Duodenal mucosa (tissue), 2 donors: ENCODE measurements around the gene GKAP1.
"Not testable (repeated sequence)": the region's sequence is repeated elsewhere in the genome, so short reads cannot be mapped to it uniquely, and the experiment has no call there.

Experiments used
- H3K27ac ChIP-seq: one replicate; pipeline ENCODE4 v1.7.0; 2013; ENCODE audit warnings: low read depth, low read length
- H3K27me3 ChIP-seq, 2 donors: one replicate each; pipeline ENCODE4 v1.7.0; 2013; ENCODE audit warnings: low read length in 2 of 2, control low read depth in 1 of 2; ENCODE audit not compliant: insufficient read depth in 2 of 2, control insufficient read depth in 1 of 2
- H3K36me3 ChIP-seq, 2 donors: one replicate each; pipeline ENCODE4 v1.7.0; 2013; ENCODE audit warnings: low read length in 2 of 2, control low read depth in 1 of 2; ENCODE audit not compliant: insufficient read depth in 2 of 2, control insufficient read depth in 1 of 2
- H3K4me1 ChIP-seq, 2 donors: one replicate each; pipeline ENCODE4 v1.7.0; 2013; ENCODE audit warnings: low read length in 2 of 2, control low read depth in 1 of 2; ENCODE audit not compliant: insufficient read depth in 2 of 2, control insufficient read depth in 1 of 2
- H3K4me3 ChIP-seq, 2 donors: one replicate each; pipeline ENCODE4 v1.7.0; 2013; ENCODE audit warnings: low read length in 2 of 2, low read depth in 1 of 2
- H3K9ac ChIP-seq, 2 donors: one replicate each; pipeline ENCODE4 v1.7.0; 2013; ENCODE audit warnings: low read length in 2 of 2, low read depth in 1 of 2
- H3K9me3 ChIP-seq, 2 donors: one replicate each; pipeline ENCODE4 v1.7.0; 2013; ENCODE audit warnings: low read length in 2 of 2, control low read depth in 1 of 2; ENCODE audit not compliant: control insufficient read depth in 1 of 2

Gene GKAP1

GRCh38 chr9:83817356-83818278 is at the start of gene GKAP1:
Gene GKAP1, minus strand, starts transcription at chr9:83817769. Its CDS starts 11,252 bp downstream, at chr9:83806517.
- H3K9me3 ChIP-seq, H3K4me1 ChIP-seq, H3K36me3 ChIP-seq, H3K27me3 ChIP-seq: not testable (repeated sequence)
- H3K9ac ChIP-seq: peak within 1 kb of the TSS; percentile 48 to 64
- peak within 1 kb of the TSS; percentile 62 for H3K27ac ChIP-seq
- peak within 1 kb of the TSS; percentile 56 to 62 for H3K4me3 ChIP-seq

GRCh38 chr9:83849895-83850294 is 32.3 kb upstream of the GKAP1 start:
- H3K27ac ChIP-seq, H3K4me3 ChIP-seq, H3K9me3 ChIP-seq, H3K9ac ChIP-seq, H3K4me1 ChIP-seq, H3K27me3 ChIP-seq: not testable (repeated sequence)
- peaks cover 0 to 12% of the 10 kb centered on the region in 2 donors for H3K36me3 ChIP-seq

GRCh38 chr9:83837070-83837643 is 19.6 kb upstream of the GKAP1 start:
- not testable (repeated sequence) for H3K4me1 ChIP-seq, H3K27me3 ChIP-seq, H3K27ac ChIP-seq, H3K9ac ChIP-seq, H3K9me3 ChIP-seq, H3K36me3 ChIP-seq, H3K4me3 ChIP-seq

GRCh38 chr9:83830426-83831071 is 13.0 kb upstream of the GKAP1 start:
- not testable (repeated sequence) for H3K27me3 ChIP-seq, H3K36me3 ChIP-seq, H3K4me3 ChIP-seq, H3K9ac ChIP-seq, H3K27ac ChIP-seq, H3K9me3 ChIP-seq, H3K4me1 ChIP-seq

GRCh38 chr9:83824986-83825623 is 7.5 kb upstream of the GKAP1 start:
- not testable (repeated sequence) for H3K36me3 ChIP-seq, H3K9ac ChIP-seq, H3K9me3 ChIP-seq, H3K27ac ChIP-seq, H3K4me1 ChIP-seq, H3K4me3 ChIP-seq, H3K27me3 ChIP-seq

- H3K9me3 ChIP-seq, H3K4me1 ChIP-seq, H3K27me3 ChIP-seq, H3K36me3 ChIP-seq: not testable (repeated sequence)
- peak overlapping the region; percentile 48 to 64 for H3K9ac ChIP-seq
- peak overlapping the region; percentile 35 to 59 for H3K4me3 ChIP-seq
- peak overlapping the region; percentile 62 for H3K27ac ChIP-seq
These were observed 586 bp downstream of the GKAP1 start for GRCh38 chr9:83817011-83817355.

GRCh38 chr9:83815120-83815519 is 2.4 kb downstream of the GKAP1 start:
- not testable (repeated sequence) for H3K9me3 ChIP-seq, H3K27ac ChIP-seq, H3K27me3 ChIP-seq, H3K9ac ChIP-seq, H3K4me3 ChIP-seq, H3K36me3 ChIP-seq, H3K4me1 ChIP-seq

GRCh38 chr9:83809213-83809612 is 8.4 kb downstream of the GKAP1 start:
- not testable (repeated sequence) for H3K36me3 ChIP-seq, H3K9ac ChIP-seq, H3K27ac ChIP-seq, H3K4me1 ChIP-seq, H3K9me3 ChIP-seq, H3K27me3 ChIP-seq, H3K4me3 ChIP-seq

- H3K36me3 ChIP-seq, H3K27ac ChIP-seq, H3K9me3 ChIP-seq, H3K9ac ChIP-seq, H3K4me3 ChIP-seq, H3K27me3 ChIP-seq, H3K4me1 ChIP-seq: not testable (repeated sequence)
These were observed 13.1 kb downstream of the GKAP1 start for GRCh38 chr9:83804454-83804853.

- H3K36me3 ChIP-seq, H3K4me3 ChIP-seq, H3K27me3 ChIP-seq, H3K4me1 ChIP-seq, H3K27ac ChIP-seq, H3K9me3 ChIP-seq, H3K9ac ChIP-seq: not testable (repeated sequence)
These were observed 13.6 kb downstream of the GKAP1 start for GRCh38 chr9:83803941-83804340.
